ENCODE data around the gene SLC7A4. TPM values are rescaled to one million over a fixed set of nuclear protein-coding genes. Genes with fewer than 3 reads are reported as not detected.

Gene SLC7A4
- total and polyA plus RNA-seq, 12 donors: 0.73 to 7.2 (median 3.3) TPM

DNA sequence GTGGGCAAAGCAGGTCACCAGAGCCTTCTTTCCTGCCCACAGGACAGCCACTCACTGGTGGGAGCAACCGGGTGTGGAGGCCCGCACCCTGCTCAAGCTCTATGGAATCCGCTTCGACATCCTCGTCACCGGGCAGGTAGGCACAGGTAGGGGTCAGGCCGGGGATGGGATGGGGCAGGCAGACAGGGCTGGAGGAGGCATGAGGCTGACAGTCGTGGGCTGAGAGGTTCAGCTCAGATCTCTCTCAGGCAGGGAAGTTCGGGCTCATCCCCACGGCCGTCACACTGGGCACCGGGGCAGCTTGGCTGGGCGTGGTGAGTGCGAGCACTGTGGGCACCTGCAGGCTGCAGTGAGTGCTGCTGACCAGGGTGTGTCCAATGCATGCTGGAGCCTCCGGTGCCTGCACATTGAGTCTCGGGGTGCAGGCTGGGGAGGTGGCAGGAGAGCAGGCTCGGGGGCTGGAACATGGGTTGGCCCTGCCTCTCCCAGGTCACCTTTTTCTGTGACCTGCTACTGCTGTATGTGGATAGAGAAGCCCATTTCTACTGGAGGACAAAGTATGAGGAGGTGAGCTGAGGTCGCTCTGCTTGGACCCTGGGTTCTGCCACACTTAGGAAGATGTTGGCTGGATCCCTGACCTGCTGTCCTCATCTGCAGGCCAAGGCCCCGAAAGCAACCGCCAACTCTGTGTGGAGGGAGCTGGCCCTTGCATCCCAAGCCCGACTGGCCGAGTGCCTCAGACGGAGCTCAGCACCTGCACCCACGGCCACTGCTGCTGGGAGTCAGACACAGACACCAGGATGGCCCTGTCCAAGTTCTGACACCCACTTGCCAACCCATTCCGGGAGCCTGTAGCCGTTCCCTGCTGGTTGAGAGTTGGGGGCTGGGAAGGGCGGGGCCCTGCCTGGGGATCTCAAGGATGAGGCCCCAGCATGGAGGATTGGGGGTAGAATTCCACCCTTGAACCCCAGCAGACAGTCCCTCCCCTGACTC is 6.3 kb downstream of the SLC7A4 start:
- WGBS, 4 donors: 85 to 94% (median 88%) methylated on average over 11 to 27 of the region's 27 CpGs

GRCh38 chr22:21025266-21025665 is 7.1 kb downstream of the SLC7A4 start:
- TF ChIP-seq CTCF (IDR thresholded peaks at IDR 0.05) (no peak), POLR2A (IDR thresholded peaks at IDR 0.05) (no peak)

More for the DNA sequence above, 6.3 kb downstream of the SLC7A4 start:
- H3K4me3 ChIP-seq: no peak overlapping the region
- no peak overlapping the region for H3K27ac ChIP-seq
- intact Hi-C loops (cut with DNase I): no loop called here
- H3K36me3 ChIP-seq (replicated peaks in 1 of 2): no peaks in the 10 kb centered on the region
- no peak for DNase-seq
- no peaks in the 10 kb centered on the region for H3K4me1 ChIP-seq (replicated peaks in 1 of 2)
- no peaks in the 10 kb centered on the region for H3K9me3 ChIP-seq (replicated peaks in 1 of 3)
- TF ChIP-seq POLR2A (IDR thresholded peaks at IDR 0.05) (no peak), CTCF (IDR thresholded peaks at IDR 0.05) (no peak)
- no peaks in the 10 kb centered on the region for H3K27me3 ChIP-seq

GRCh38 chr22:21022955-21023614 is 9.3 kb downstream of the SLC7A4 start:
- no peak overlapping the region for H3K27ac ChIP-seq
- no peaks in the 10 kb centered on the region for H3K27me3 ChIP-seq
- no peaks in the 10 kb centered on the region for H3K4me1 ChIP-seq (replicated peaks in 1 of 2)
- 79 to 96% (median 86%) methylated on average over 6 to 13 of the region's 13 CpGs for WGBS, 4 donors
- no peaks in the 10 kb centered on the region for H3K9me3 ChIP-seq (replicated peaks in 1 of 3)
- intact Hi-C loops (cut with DNase I): no loop called here
- TF ChIP-seq POLR2A (IDR thresholded peaks at IDR 0.05) (no peak), CTCF (IDR thresholded peaks at IDR 0.05) (no peak)
- no peaks in the 10 kb centered on the region for H3K36me3 ChIP-seq (replicated peaks in 1 of 2)
- H3K4me3 ChIP-seq: no peak overlapping the region
- DNase-seq: no peak

More at GRCh38 chr22:21025266-21025665, 7.1 kb downstream of the SLC7A4 start:
- Histone ChIP-seq H3K27me3 (no peaks in the 10 kb centered on the region), H3K4me1 (replicated peaks in 1 of 2) (no peaks in the 10 kb centered on the region), H3K36me3 (replicated peaks in 1 of 2) (no peaks in the 10 kb centered on the region), H3K4me3 (no peak overlapping the region), H3K9me3 (replicated peaks in 1 of 3) (no peaks in the 10 kb centered on the region), H3K27ac (no peak overlapping the region)
- intact Hi-C loops (cut with DNase I): no loop called here
- DNase-seq: no peak
- 69 to 85% (median 71%) methylated on average over 6 to 8 of the region's 8 CpGs for WGBS, 4 donors

GRCh38 chr22:21022507-21022906 is 9.9 kb downstream of the SLC7A4 start:
- Histone ChIP-seq H3K4me1 (replicated peaks in 1 of 2) (no peaks in the 10 kb centered on the region), H3K9me3 (replicated peaks in 1 of 3) (no peaks in the 10 kb centered on the region), H3K4me3 (no peak overlapping the region), H3K36me3 (replicated peaks in 1 of 2) (no peaks in the 10 kb centered on the region), H3K27me3 (no peaks in the 10 kb centered on the region), H3K27ac (no peak overlapping the region)
- DNase-seq: no peak
- TF ChIP-seq CTCF (IDR thresholded peaks at IDR 0.05) (no peak), POLR2A (IDR thresholded peaks at IDR 0.05) (no peak)
- WGBS, 4 donors: 73 to 100% (median 80%) methylated on average over 3 to 10 of the region's 10 CpGs
- intact Hi-C loops (cut with DNase I): no loop called here

Measured in adrenal gland (tissue), 12 donors.